GM19025 (cell line): ENCODE results near the gene SH3GL2.

Source experiments
- ATAC-seq: cut with Tn5 transposase; IDR thresholded peaks from one replicate; pipeline ENCODE4 v1.9.1; 2021; ENCODE audit warnings: mild to moderate bottlenecking, low read depth, moderate library complexity; ENCODE audit not compliant: unreplicated experiment

The SH3GL2 gene

DNA sequence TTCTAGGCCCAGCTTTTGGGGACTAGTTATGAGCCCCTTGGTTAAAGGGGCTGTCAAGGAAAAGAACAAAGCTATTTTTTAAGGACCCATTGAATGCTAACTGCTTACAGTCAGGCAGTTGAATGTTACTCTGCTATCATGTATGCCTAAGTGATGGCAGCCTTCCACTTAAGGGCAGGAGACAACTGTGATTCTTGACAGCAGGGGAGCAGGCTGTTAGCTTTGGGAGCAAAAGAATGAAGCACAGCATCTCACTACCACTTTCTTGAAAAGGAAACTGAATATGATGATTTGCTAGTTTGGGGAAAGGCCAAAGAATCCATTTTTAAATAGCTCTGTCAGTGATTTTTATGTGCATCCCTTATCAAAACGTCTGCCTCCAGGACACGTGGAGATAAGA, 221.6 kb downstream of the SH3GL2 start:
- no peak for ATAC-seq

- no peak for ATAC-seq
These were observed 223.5 kb downstream of the SH3GL2 start for GRCh38 chr9:17802249-17802857.

- no peak for ATAC-seq
These were observed 228.9 kb downstream of the SH3GL2 start for GRCh38 chr9:17807613-17808282.

GRCh38 chr9:17810317-17810716, 231.5 kb downstream of the SH3GL2 start:
- ATAC-seq: no peak

GRCh38 chr9:17810728-17811571, 232.1 kb downstream of the SH3GL2 start:
- no peak for ATAC-seq

- no peak for ATAC-seq
These were observed 234.9 kb downstream of the SH3GL2 start for GRCh38 chr9:17813798-17814197.

- ATAC-seq: no peak
These were observed 237.7 kb downstream of the SH3GL2 start for GRCh38 chr9:17816431-17817027.

GRCh38 chr9:17824191-17824590, 245.3 kb downstream of the SH3GL2 start:
- no peak for ATAC-seq

GRCh38 chr9:17824616-17825264, 245.9 kb downstream of the SH3GL2 start:
- no peak for ATAC-seq

GRCh38 chr9:17825265-17825659, 246.4 kb downstream of the SH3GL2 start:
- no peak for ATAC-seq

GRCh38 chr9:17829064-17829463, 250.2 kb downstream of the SH3GL2 start:
- no peak for ATAC-seq

DNA sequence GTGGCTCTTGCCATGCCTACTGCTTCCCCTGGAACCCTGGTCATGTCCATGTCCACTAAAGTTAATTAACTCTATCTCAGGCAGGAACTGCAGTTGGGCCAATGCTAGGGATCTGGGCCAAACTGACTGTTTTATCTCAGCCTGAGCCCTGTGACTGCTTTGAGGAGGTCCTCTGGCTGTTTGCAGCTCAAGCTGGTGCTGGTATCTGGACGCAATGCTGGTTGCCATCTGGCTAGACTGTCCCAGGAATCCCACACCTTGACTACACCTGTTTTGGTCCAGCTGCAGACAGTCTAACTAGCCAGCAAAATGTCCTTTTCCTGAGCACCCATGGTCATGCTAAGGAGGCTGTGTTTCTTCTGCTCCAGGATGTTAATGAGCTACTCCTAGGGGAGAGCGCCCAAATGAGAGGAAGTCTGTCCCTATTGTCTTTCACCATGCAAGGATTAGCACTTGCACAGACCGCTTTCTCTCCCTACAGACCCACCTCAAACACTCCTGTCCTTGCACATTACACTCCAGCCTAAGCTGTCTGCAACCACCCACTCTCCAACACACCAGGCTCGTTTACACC, 251.0 kb downstream of the SH3GL2 start:
- no peak for ATAC-seq

- no peak for ATAC-seq
These were observed 253.9 kb downstream of the SH3GL2 start for GRCh38 chr9:17832812-17833211.

- ATAC-seq: no peak
These were observed 255.0 kb downstream of the SH3GL2 start for GRCh38 chr9:17833846-17834245.

GRCh38 chr9:17837965-17838364, 259.1 kb downstream of the SH3GL2 start:
- ATAC-seq: no peak

DNA sequence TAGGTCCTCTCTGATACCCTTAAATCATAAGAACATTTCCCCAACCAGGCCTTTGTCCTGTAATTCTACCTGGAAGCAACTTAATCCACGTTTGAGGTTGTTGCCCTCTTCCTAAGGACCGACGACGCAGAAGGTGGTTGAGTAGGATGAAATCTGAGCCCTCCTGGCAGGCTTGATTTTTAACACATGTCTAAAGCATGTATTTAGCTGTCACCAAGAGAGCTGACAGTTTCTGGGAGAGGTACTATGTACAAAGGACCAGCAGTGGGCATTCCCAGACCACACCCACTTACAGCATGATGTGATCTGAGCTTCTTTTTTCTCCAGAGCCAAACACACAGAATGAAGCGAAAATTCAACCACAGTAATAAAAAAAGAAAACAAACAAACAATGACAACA, 260.9 kb downstream of the SH3GL2 start:
- no peak for ATAC-seq

DNA sequence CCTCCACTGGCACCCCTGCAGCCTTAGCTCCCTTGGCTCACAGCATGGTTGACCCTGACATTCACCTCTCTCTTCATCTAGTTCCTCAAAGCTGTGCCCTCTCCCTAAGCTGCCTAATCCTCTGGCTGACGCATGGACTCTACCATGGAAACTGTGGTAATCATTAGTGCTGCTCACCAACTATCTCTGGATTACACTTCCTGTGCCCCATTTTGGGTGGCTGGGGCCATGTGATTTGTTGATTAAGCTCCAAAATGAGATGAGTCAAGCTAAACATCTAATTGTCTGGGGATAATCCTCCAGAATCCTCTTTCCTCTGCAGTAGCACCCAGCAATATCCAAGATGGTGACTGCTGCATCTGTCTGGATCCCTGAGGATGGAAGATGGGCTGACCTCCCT, 264.4 kb downstream of the SH3GL2 start:
- ATAC-seq: no peak
